H9 (cell line): ENCODE results near the gene ATP2B2. TPM values are rescaled to one million over a fixed set of nuclear protein-coding genes. Genes with fewer than 3 reads are reported as not detected.

Experiments
- DNase-seq: peaks from one replicate; pipeline ENCODE4 v3.0.0-alpha.2; 2017
- H2AFZ ChIP-seq: one replicate; pipeline ENCODE4 v1.6.1; 2013; ENCODE audit warnings: mild to moderate bottlenecking, low read length, control low read depth, moderate library complexity
- H2AK5ac ChIP-seq: 2 replicates; pipeline ENCODE4 v1.6.1; 2013; ENCODE audit warnings: low read length, control low read depth, mixed read lengths; ENCODE audit not compliant: insufficient read length
- H2BK120ac ChIP-seq: one replicate; pipeline ENCODE4 v1.6.1; 2013; ENCODE audit warnings: low read depth, mild to moderate bottlenecking, low read length, control low read depth, inconsistent platforms; ENCODE audit not compliant: poor library complexity, severe bottlenecking
- H2BK12ac ChIP-seq: 2 replicates; pipeline ENCODE4 v1.6.1; 2013; ENCODE audit warnings: low read length, control low read depth, mixed read lengths, low read depth; ENCODE audit not compliant: insufficient read length
- H2BK15ac ChIP-seq: 2 replicates; pipeline ENCODE4 v1.6.1; 2013; ENCODE audit warnings: low read depth, low read length, control low read depth
- H2BK20ac ChIP-seq: one replicate; pipeline ENCODE4 v1.6.1; 2013; ENCODE audit warnings: low read depth, mild to moderate bottlenecking, low read length, control low read depth, inconsistent platforms; ENCODE audit not compliant: poor library complexity, severe bottlenecking
- H2BK5ac ChIP-seq: 2 replicates; pipeline ENCODE4 v1.6.1; 2013; ENCODE audit warnings: low read length, control low read depth, mixed read lengths; ENCODE audit not compliant: insufficient read length
- H3K14ac ChIP-seq: 2 replicates; pipeline ENCODE4 v1.6.1; 2013; ENCODE audit warnings: low read length, control low read depth; ENCODE audit not compliant: insufficient read depth
- H3K18ac ChIP-seq: 2 replicates; pipeline ENCODE4 v1.6.1; 2013; ENCODE audit warnings: low read depth, mild to moderate bottlenecking, mixed read lengths, low read length, control low read depth; ENCODE audit not compliant: insufficient read length
- H3K23ac ChIP-seq: 2 replicates; pipeline ENCODE4 v1.6.1; 2013; ENCODE audit warnings: low read length, control low read depth, mixed read lengths, low read depth; ENCODE audit not compliant: insufficient read length
- H3K23me2 ChIP-seq: 2 replicates; pipeline ENCODE4 v1.6.1; 2013; ENCODE audit warnings: low read depth, mild to moderate bottlenecking, mixed read lengths, low read length, control low read depth; ENCODE audit not compliant: insufficient read length, poor library complexity, severe bottlenecking
- H3K27ac ChIP-seq: 2 replicates; pipeline ENCODE4 v1.5.1; 2013; ENCODE audit warnings: low read length, control low read depth, mixed read lengths, low read depth; ENCODE audit not compliant: insufficient read length
- H3K27me3 ChIP-seq: 2 replicates; pipeline ENCODE4 v1.6.1; 2013; ENCODE audit warnings: low read length, control low read depth, inconsistent platforms; ENCODE audit not compliant: insufficient read depth
- H3K4ac ChIP-seq: 2 replicates; pipeline ENCODE4 v1.6.1; 2013; ENCODE audit warnings: low read depth, mild to moderate bottlenecking, control low read depth, inconsistent platforms, low read length, moderate library complexity
- H3K4me1 ChIP-seq: 2 replicates; pipeline ENCODE4 v1.6.1; 2013; ENCODE audit warnings: low read length, control low read depth, inconsistent platforms; ENCODE audit not compliant: insufficient read depth
- H3K4me2 ChIP-seq: 2 replicates; pipeline ENCODE4 v1.6.1; 2013; ENCODE audit warnings: low read length, control low read depth, mixed read lengths; ENCODE audit not compliant: insufficient read length, insufficient read depth
- H3K56ac ChIP-seq: 2 replicates; pipeline ENCODE4 v1.6.1; 2013; ENCODE audit warnings: low read depth, mild to moderate bottlenecking, mixed read lengths, low read length, control low read depth; ENCODE audit not compliant: insufficient read length
- H3K79me1 ChIP-seq: 2 replicates; pipeline ENCODE4 v1.6.1; 2013; ENCODE audit warnings: low read depth, mild to moderate bottlenecking, moderate library complexity, low read length, control low read depth, inconsistent platforms; ENCODE audit not compliant: insufficient read depth, poor library complexity, severe bottlenecking
- H3K79me2 ChIP-seq: 2 replicates; pipeline ENCODE4 v1.6.1; 2013; ENCODE audit warnings: low read length, control low read depth, inconsistent platforms; ENCODE audit not compliant: insufficient read depth
- H3K9ac ChIP-seq: 2 replicates; pipeline ENCODE4 v1.6.1; 2013; ENCODE audit warnings: low read length, control low read depth, mixed read lengths; ENCODE audit not compliant: insufficient read length; ENCODE audit errors: extremely low read depth
- H3K9me3 ChIP-seq: one replicate; pipeline ENCODE4 v1.6.1; 2013; ENCODE audit warnings: low read depth, low read length, inconsistent platforms; ENCODE audit not compliant: control insufficient read depth
- H3T11ph ChIP-seq: one replicate; pipeline ENCODE4 v1.6.1; 2013; ENCODE audit warnings: mild to moderate bottlenecking, low read length, control low read depth, inconsistent platforms
- H4K20me1 ChIP-seq: one replicate; pipeline ENCODE4 v1.6.1; 2013; ENCODE audit not compliant: control insufficient read depth, insufficient read length, insufficient read depth
- H4K5ac ChIP-seq: 2 replicates; pipeline ENCODE4 v1.6.1; 2013; ENCODE audit warnings: low read depth, mild to moderate bottlenecking, mixed read lengths, low read length, control low read depth; ENCODE audit not compliant: insufficient read length
- H4K8ac ChIP-seq: replicated peaks from 2 replicates; pipeline ENCODE4 v1.6.1; 2013; ENCODE audit warnings: low read length, control low read depth, mixed read lengths, low read depth; ENCODE audit not compliant: insufficient read length
- H4K91ac ChIP-seq: 2 replicates; pipeline ENCODE4 v1.6.1; 2013; ENCODE audit warnings: low read depth, mild to moderate bottlenecking, moderate library complexity, mixed read lengths, low read length, control low read depth; ENCODE audit not compliant: insufficient read length
- H3K27ac Mint-ChIP-seq, 3 experiments: 2 replicates in 2 of 3; 3 replicates in 1 of 3; pipeline ENCODE4 v1.8.0; 2020 to 2021; ENCODE audit warnings: mixed read lengths in 3 of 3, mild to moderate bottlenecking in 1 of 3, moderate library complexity in 1 of 3
- H3K27me3 Mint-ChIP-seq: 2 replicates; pipeline ENCODE4 v1.8.0; 2021; ENCODE audit warnings: low read depth, mild to moderate bottlenecking, moderate library complexity, mixed read lengths
- H3K36me3 Mint-ChIP-seq, 3 experiments: 2 replicates in 2 of 3; 3 replicates in 1 of 3; pipeline ENCODE4 v1.8.0; 2020 to 2021; ENCODE audit warnings: low read depth in 3 of 3, mixed read lengths in 3 of 3; ENCODE audit not compliant: insufficient read depth in 1 of 3
- H3K4me1 Mint-ChIP-seq, 2 experiments: 2 replicates each; pipeline ENCODE4 v1.8.0; 2020; ENCODE audit warnings: mixed read lengths in 2 of 2
- H3K4me3 Mint-ChIP-seq, 2 experiments: 2 replicates in 1 of 2; 3 replicates in 1 of 2; pipeline ENCODE4 v1.8.0; 2020 to 2021; ENCODE audit warnings: mild to moderate bottlenecking in 2 of 2, mixed read lengths in 2 of 2, moderate library complexity in 1 of 2
- H3K9me3 Mint-ChIP-seq, 2 experiments: 2 replicates in 1 of 2; 3 replicates in 1 of 2; pipeline ENCODE4 v1.8.0; 2020; ENCODE audit warnings: mild to moderate bottlenecking in 2 of 2, mixed read lengths in 2 of 2, moderate library complexity in 1 of 2
- WGBS: extraction: QIAGEN DNeasy Blood & Tissue Kit; methylation state at CpG from one replicate; pipeline ENCODE4 v1.1.7; 2013; ENCODE audit warnings: missing lambda C conversion rate, low lambda C conversion rate, mixed read lengths; ENCODE audit not compliant: insufficient read length; ENCODE audit errors: extremely low coverage; 5-methylcytosine and 5-hydroxymethylcytosine counted together
- total RNA-seq: library from RNA; stranded (reverse); gene quantifications from 2 replicates; pipeline ENCODE4 v1.2.1, GENCODE V29; 2021
- TF ChIP-seq, protein P1 (sequence below): fragments of 200-600 bp; sonication (generic); conservative IDR thresholded peaks from 3 replicates; pipeline ENCODE4 v1.8.0; 2021; ENCODE audit warnings: antibody characterized with exemption, mild to moderate bottlenecking

The ATP2B2 gene
- total RNA-seq, 1 experiment from 2014 or later: 0.33 TPM

DNA sequence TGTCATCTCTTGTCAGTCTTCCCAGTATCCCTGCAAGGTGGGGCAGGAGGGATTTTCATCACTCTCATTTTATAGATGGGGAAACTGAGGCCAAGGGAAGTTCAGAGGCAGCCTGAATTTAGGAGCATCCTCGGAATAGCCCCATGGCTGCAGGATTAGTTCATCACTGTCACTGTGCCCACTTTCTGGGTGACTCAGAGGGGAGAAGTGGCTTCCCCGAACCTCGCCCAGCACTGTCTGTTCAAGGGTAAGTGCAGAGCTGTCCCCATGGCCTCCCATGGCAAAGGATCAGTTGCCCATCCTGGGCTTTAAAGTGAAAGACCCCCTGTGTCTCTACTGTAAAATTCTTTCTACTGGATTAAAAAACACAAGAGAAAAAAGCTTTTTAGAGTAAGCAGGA lies 124.5 kb downstream of the ATP2B2 start:
- Histone ChIP-seq H3K4me1 (peaks cover 4% of the 10 kb centered on the region; the same call in 1 of the 2 replicates), H3K79me2 (no peaks in the 10 kb centered on the region), H3K14ac (no peak overlapping the region), H3K18ac (no peak overlapping the region), H2BK5ac (no peak overlapping the region), H2BK12ac (no peak overlapping the region), H3K27ac (no peak overlapping the region), H2BK15ac (no peak overlapping the region), H3K27me3 (no peaks in the 10 kb centered on the region), H3K9me3 (no peaks in the 10 kb centered on the region), H3K23me2 (no peaks in the 10 kb centered on the region), H4K5ac (no peak overlapping the region), H2BK20ac (no peak overlapping the region), H3K56ac (no peak overlapping the region), H4K20me1 (no peaks in the 10 kb centered on the region), H3K9ac (no peak overlapping the region), H3K79me1 (no peaks in the 10 kb centered on the region), H4K91ac (no peak overlapping the region), H3K4ac (no peak overlapping the region), H4K8ac (no peak overlapping the region), H3K23ac (no peak overlapping the region), H2AFZ (no peak overlapping the region), H2AK5ac (no peak overlapping the region), H3K4me2 (no peak overlapping the region), H3T11ph (no peak overlapping the region), H2BK120ac (no peak overlapping the region)
- H3K4me1 Mint-ChIP-seq: peaks cover 24 to 41% of the 10 kb centered on the region in 2 experiments
- no peaks in the 10 kb centered on the region for H3K9me3 Mint-ChIP-seq
- no CpG with 5 or more reads among the region's 3 CpGs for WGBS
- H3K27ac Mint-ChIP-seq: no peak overlapping the region
- no peaks in the 10 kb centered on the region; a peak in 1 of 7 replicates for H3K36me3 Mint-ChIP-seq
- DNase-seq: no peak
- TF ChIP-seq, protein P1, sequence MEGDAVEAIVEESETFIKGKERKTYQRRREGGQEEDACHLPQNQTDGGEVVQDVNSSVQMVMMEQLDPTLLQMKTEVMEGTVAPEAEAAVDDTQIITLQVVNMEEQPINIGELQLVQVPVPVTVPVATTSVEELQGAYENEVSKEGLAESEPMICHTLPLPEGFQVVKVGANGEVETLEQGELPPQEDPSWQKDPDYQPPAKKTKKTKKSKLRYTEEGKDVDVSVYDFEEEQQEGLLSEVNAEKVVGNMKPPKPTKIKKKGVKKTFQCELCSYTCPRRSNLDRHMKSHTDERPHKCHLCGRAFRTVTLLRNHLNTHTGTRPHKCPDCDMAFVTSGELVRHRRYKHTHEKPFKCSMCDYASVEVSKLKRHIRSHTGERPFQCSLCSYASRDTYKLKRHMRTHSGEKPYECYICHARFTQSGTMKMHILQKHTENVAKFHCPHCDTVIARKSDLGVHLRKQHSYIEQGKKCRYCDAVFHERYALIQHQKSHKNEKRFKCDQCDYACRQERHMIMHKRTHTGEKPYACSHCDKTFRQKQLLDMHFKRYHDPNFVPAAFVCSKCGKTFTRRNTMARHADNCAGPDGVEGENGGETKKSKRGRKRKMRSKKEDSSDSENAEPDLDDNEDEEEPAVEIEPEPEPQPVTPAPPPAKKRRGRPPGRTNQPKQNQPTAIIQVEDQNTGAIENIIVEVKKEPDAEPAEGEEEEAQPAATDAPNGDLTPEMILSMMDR: no peak
- H3K27me3 Mint-ChIP-seq: no peaks in the 10 kb centered on the region; the same call in none of the 2 replicates
- H3K4me3 Mint-ChIP-seq: no peak overlapping the region
